ENCODE data around the gene HYOU1.
A peak's percentile ranks its signal among the peaks of the same experiment; 100 is the strongest.
"Not testable (repeated sequence)": the region's sequence is repeated elsewhere in the genome, so short reads cannot be mapped to it uniquely, and the experiment has no call there.

Gene HYOU1

GRCh38 chr11:119041821-119042514, 15.0 kb downstream of the HYOU1 start:
- no peak for DNase-seq

- not testable (repeated sequence) for DNase-seq
These were observed 17.5 kb downstream of the HYOU1 start for GRCh38 chr11:119039471-119039870.

- no peak for DNase-seq
These were observed 18.1 kb downstream of the HYOU1 start for GRCh38 chr11:119038884-119039283.

- DNase-seq: no peak
These were observed 22.2 kb downstream of the HYOU1 start for GRCh38 chr11:119034813-119035212.

GRCh38 chr11:119033421-119033820, 23.6 kb downstream of the HYOU1 start:
- not testable (repeated sequence) for DNase-seq

GRCh38 chr11:119031912-119032280, 25.1 kb downstream of the HYOU1 start:
- DNase-seq: no peak

GRCh38 chr11:119030329-119031047, 26.5 kb downstream of the HYOU1 start, which contains the start of gene SLC37A4:
SLC37A4 (minus strand) TSS chr11:119030877.
- peak; percentile 97 for DNase-seq

- DNase-seq: no peak
These were observed 27.0 kb downstream of the HYOU1 start for GRCh38 chr11:119030029-119030328.

GRCh38 chr11:119029340-119030028, 27.5 kb downstream of the HYOU1 start:
- DNase-seq: no peak

- DNase-seq: no peak
These were observed 28.0 kb downstream of the HYOU1 start for GRCh38 chr11:119029069-119029339.

- DNase-seq: no peak
These were observed 28.5 kb downstream of the HYOU1 start for GRCh38 chr11:119028346-119029068.

GRCh38 chr11:119027561-119028345, 29.3 kb downstream of the HYOU1 start:
- DNase-seq: no peak

- DNase-seq: no peak
These were observed 30.0 kb downstream of the HYOU1 start for GRCh38 chr11:119026970-119027369.

- no peak for DNase-seq
These were observed 30.8 kb downstream of the HYOU1 start for GRCh38 chr11:119025978-119026766.

GRCh38 chr11:119025541-119025940, 31.5 kb downstream of the HYOU1 start:
- no peak for DNase-seq

GRCh38 chr11:119025099-119025473, 31.9 kb downstream of the HYOU1 start:
- no peak for DNase-seq

GRCh38 chr11:119024430-119025098, 32.4 kb downstream of the HYOU1 start:
- DNase-seq: no peak

GRCh38 chr11:119023741-119024140, 33.3 kb downstream of the HYOU1 start:
- peak; percentile 49 for DNase-seq

- no peak for DNase-seq
These were observed 35.4 kb downstream of the HYOU1 start for GRCh38 chr11:119021631-119022030.

- DNase-seq: no peak
These were observed 37.0 kb downstream of the HYOU1 start for GRCh38 chr11:119019996-119020395.
